Testis (tissue), 3 donors: ENCODE data around the gene XCL2. TPM values are rescaled to one million over a fixed set of nuclear protein-coding genes. Genes with fewer than 3 reads are reported as not detected.

Experiments used
- DNase-seq: peaks from one replicate; pipeline ENCODE4 v3.0.0-alpha.2; 2019
- H3K27ac ChIP-seq, 2 donors: fragments of 200-600 bp; sonication (generic); one replicate each; pipeline ENCODE4 v1.5.1; 2019
- H3K27me3 ChIP-seq: fragments of 200-600 bp; sonication (generic); one replicate; pipeline ENCODE4 v1.5.1; 2019
- H3K36me3 ChIP-seq: fragments of 200-600 bp; sonication (generic); one replicate; pipeline ENCODE4 v1.5.1; 2017; ENCODE audit warnings: low read depth; ENCODE audit errors: missing control alignments
- H3K4me1 ChIP-seq: fragments of 200-600 bp; sonication (generic); one replicate; pipeline ENCODE4 v1.5.1; 2019
- H3K4me3 ChIP-seq, 2 donors: fragments of 200-600 bp; sonication (generic); one replicate each; pipeline ENCODE4 v1.5.1; 2017 to 2019
- H3K9me3 ChIP-seq: fragments of 200-600 bp; sonication (generic); one replicate; pipeline ENCODE4 v1.5.1; 2017
- CTCF ChIP-seq, 3 experiments: fragments of 450-650 bp in 2 of 3; fragments of 200-600 bp in 1 of 3; sonication (generic) in 1 of 3; IDR thresholded peaks; one replicate each; pipeline ENCODE4 v1.5.1; 2016 to 2019; ENCODE audit warnings: antibody characterized with exemption in 3 of 3, mild to moderate bottlenecking in 2 of 3, moderate library complexity in 1 of 3
- POLR2A ChIP-seq: fragments of 450-650 bp; IDR thresholded peaks from one replicate; pipeline ENCODE4 v1.6.1; 2017; ENCODE audit warnings: antibody characterized with exemption, mild to moderate bottlenecking, moderate library complexity
- WGBS, 2 donors: methylation state at CpG; one replicate each; pipeline ENCODE4 v1.1.5; 2018; 5-methylcytosine and 5-hydroxymethylcytosine counted together
- intact Hi-C: fragments of 100-400 bp; cut with DNase I; formaldehyde crosslinking; loops from one replicate; pipeline ENCODE4 v1.15.1; 2023; ENCODE audit warnings: low total_unique reads
- polyA plus RNA-seq: library from polyadenylated mRNA; stranded (reverse); fragments of 350-450 nt; fragmentation: Illumina TruSeq; extraction: RNeasy Lipid Tissue Mini Kit (QIAGEN cat#74804); gene quantifications from one replicate; pipeline ENCODE4 v1.2.3, GENCODE V29; 2014; ENCODE audit warnings: low read depth, low replicate concordance; ENCODE audit not compliant: insufficient read depth
- total RNA-seq, 2 donors: library from RNA; depleted of rRNA; stranded (reverse); fragments of >200 nt; gene quantifications; one replicate each; pipeline ENCODE4 v1.2.3, GENCODE V29; 2016

XCL2 gene
- total and polyA plus RNA-seq, 3 donors from 2014 or later = 2.0 TPM; not detected in 2

- Histone ChIP-seq H3K27me3 (no peaks in the 10 kb centered on the region), H3K4me3 (no peak overlapping the region), H3K27ac (no peak overlapping the region), H3K4me1 (no peaks in the 10 kb centered on the region), H3K9me3 (no peaks in the 10 kb centered on the region), H3K36me3 (no peaks in the 10 kb centered on the region)
- intact Hi-C loops = no loop called here
- no peak for DNase-seq
- 65 to 75% methylated on average over 1 of the region's 1 CpG for WGBS, 2 donors
- TF ChIP-seq CTCF (IDR thresholded peaks at IDR 0.05) (no peak), POLR2A (no peak)
Measured at GRCh38 chr1:168535536-168535935, 8.3 kb downstream of the XCL2 start.

- no peak overlapping the region for H3K27ac ChIP-seq
- no peaks in the 10 kb centered on the region for H3K9me3 ChIP-seq
- DNase-seq = no peak
- no peaks in the 10 kb centered on the region for H3K36me3 ChIP-seq
- no peak for TF ChIP-seq POLR2A
- H3K4me1 ChIP-seq = no peaks in the 10 kb centered on the region
- H3K27me3 ChIP-seq = no peaks in the 10 kb centered on the region
- 85 to 96% methylated on average over 2 of the region's 2 CpGs for WGBS, 2 donors
- intact Hi-C loops = no loop called here
- no peak overlapping the region for H3K4me3 ChIP-seq
Measured at GRCh38 chr1:168531615-168532345, 12.0 kb downstream of the XCL2 start.

GRCh38 chr1:168529518-168529917, 14.3 kb downstream of the XCL2 start:
- no peak for DNase-seq
- Histone ChIP-seq H3K27ac (no peak overlapping the region), H3K9me3 (no peaks in the 10 kb centered on the region), H3K36me3 (no peaks in the 10 kb centered on the region), H3K4me1 (no peaks in the 10 kb centered on the region), H3K27me3 (no peaks in the 10 kb centered on the region), H3K4me3 (no peak overlapping the region)
- intact Hi-C loops = no loop called here
- no peak for TF ChIP-seq CTCF (IDR thresholded peaks at IDR 0.05)
- TF ChIP-seq POLR2A = no peak
- WGBS, 2 donors = 68 to 74% methylated on average over 1 of the region's 1 CpG

GRCh38 chr1:168521401-168522000, 22.3 kb downstream of the XCL2 start:
- Histone ChIP-seq H3K36me3 (no peaks in the 10 kb centered on the region), H3K4me1 (no peaks in the 10 kb centered on the region), H3K27ac (no peak overlapping the region), H3K27me3 (no peaks in the 10 kb centered on the region), H3K4me3 (no peak overlapping the region), H3K9me3 (no peaks in the 10 kb centered on the region)
- TF ChIP-seq POLR2A = no peak
- TF ChIP-seq CTCF (IDR thresholded peaks at IDR 0.05) = no peak
- intact Hi-C loops = no loop called here
- WGBS, 2 donors = 71 to 86% methylated on average over 1 of the region's 1 CpG
- DNase-seq = no peak

- no peaks in the 10 kb centered on the region for H3K4me1 ChIP-seq
- WGBS, 2 donors = 83 to 85% methylated on average over 4 of the region's 4 CpGs
- no peaks in the 10 kb centered on the region for H3K36me3 ChIP-seq
- H3K9me3 ChIP-seq = no peaks in the 10 kb centered on the region
- no peaks in the 10 kb centered on the region for H3K27me3 ChIP-seq
- no peak overlapping the region for H3K4me3 ChIP-seq
- TF ChIP-seq CTCF (IDR thresholded peaks at IDR 0.05) (no peak), POLR2A (no peak)
- no peak for DNase-seq
- intact Hi-C loops = no loop called here
- H3K27ac ChIP-seq = no peak overlapping the region
Measured at GRCh38 chr1:168520832-168521231, 23.0 kb downstream of the XCL2 start.
